ENCODE data around the gene ATP6V1B1. TPM values are rescaled to one million over a fixed set of nuclear protein-coding genes. Genes with fewer than 3 reads are reported as not detected.

Gene ATP6V1B1
- total and polyA plus RNA-seq, 2 of the 4 experiments (the other 2 are of a cell fraction) = 1.3 TPM; not detected in 1

DNA sequence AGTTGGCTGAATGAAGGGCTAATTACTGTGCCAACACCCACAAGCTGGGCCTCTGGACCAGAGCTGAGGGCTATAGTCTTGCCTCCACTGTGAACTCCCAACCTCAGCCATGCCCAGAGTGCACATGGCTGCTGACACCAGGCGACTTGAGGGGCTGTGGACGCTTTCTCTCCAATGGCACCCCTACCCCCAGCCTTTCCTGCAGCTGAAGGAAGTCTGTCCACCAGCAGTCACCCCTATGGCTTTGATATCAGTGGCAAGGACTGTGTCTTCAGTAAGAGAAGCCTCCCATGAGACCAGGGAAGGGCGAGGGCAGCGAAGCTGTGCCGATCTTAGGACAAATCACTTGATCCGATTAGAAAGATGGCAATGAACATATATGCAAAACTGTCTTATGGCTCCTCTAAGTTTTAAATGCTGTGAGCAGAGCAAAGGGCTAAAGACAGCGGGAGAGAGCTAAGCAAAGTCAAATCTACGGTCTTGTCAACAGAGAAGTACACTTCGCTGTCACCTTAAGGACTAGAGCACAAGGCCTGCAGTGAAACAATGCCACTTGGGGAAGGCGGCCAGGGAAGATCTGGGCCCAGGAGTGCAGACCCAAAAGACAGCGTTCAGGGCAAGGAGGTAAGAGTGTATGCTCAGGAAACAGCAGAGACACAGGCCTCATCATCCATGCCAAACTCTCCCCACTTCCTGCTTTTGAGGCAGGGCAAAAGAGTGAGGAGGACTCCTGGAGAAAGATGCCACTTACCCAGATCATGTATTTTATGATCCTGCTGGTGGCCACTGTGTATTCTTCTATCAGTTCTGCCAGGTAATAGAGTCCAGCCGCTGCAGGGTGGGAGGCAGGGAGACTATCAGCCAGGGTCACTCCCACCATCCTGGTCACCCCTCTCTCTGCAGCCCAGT lies 57.5 kb downstream of the ATP6V1B1 start:
- H4K8ac ChIP-seq (ENCODE audit: low read depth in 2 of 2, low read length in 2 of 2) = no peak overlapping the region
- TF ChIP-seq NFE2L2 (IDR thresholded peaks at IDR 0.05; ENCODE audit: low read depth, low read length) (no peak), RCOR1 (IDR thresholded peaks at IDR 0.05; ENCODE audit: insufficient replicate concordance, low read length) (no peak), RFX5 (IDR thresholded peaks at IDR 0.05; ENCODE audit: low read depth, low read length) (no peak), MAZ (IDR thresholded peaks at IDR 0.05; ENCODE audit: borderline replicate concordance, low read depth, low read length) (no peak)
- no peak overlapping the region for H2BK20ac ChIP-seq (ENCODE audit: low read depth, low read length)
- no peak overlapping the region for H2BK15ac ChIP-seq (ENCODE audit: low read depth, low read length)
- peak overlapping the region; percentile 39 for H2AFZ ChIP-seq (replicated peaks; ENCODE audit: low read length, poor library complexity)
- peaks cover 10% of the 10 kb centered on the region; the same call in 1 of the 2 replicates for H3K9me1 ChIP-seq (ENCODE audit: insufficient read depth, low read length)
- H2BK5ac ChIP-seq (ENCODE audit: low read depth, low read length, poor library complexity, severe bottlenecking) = no peak overlapping the region
- 96% methylated on average over 6 of the region's 12 CpGs; no CpG with 5 or more reads in 1 of the 2 experiments for WGBS, 2 experiments (ENCODE audit: extremely low coverage in 2 of 2, insufficient read length in 1 of 2)
- intact Hi-C loops (cut with micrococcal nuclease) (no loop called here), dilution Hi-C loops (cut with HindIII; ENCODE audit: low sequenced_read_pairs, unreplicated experiment) (no loop called here), in situ Hi-C loops (cut with MboI; ENCODE audit: low sequenced_read_pairs) (no loop called here)
- H3K56ac ChIP-seq (ENCODE audit: extremely low read depth, insufficient read depth, low read length) = no peak overlapping the region
- ChIA-PET CTCF (no interaction called here), POLR2A (ENCODE audit: unreplicated experiment) (no interaction called here)
- H2AK5ac ChIP-seq (ENCODE audit: low read depth, low read length) = no peak overlapping the region
- no peaks in the 10 kb centered on the region for H3K9me3 ChIP-seq (ENCODE audit: control insufficient read depth, insufficient read depth, low read length)
- no peak overlapping the region for H3K14ac ChIP-seq (replicated peaks; ENCODE audit: low read depth, low read length)
- H3K4ac ChIP-seq (ENCODE audit: low read depth, low read length) = no peak overlapping the region
- H3K27ac ChIP-seq (ENCODE audit: insufficient read depth, low read length) = no peak overlapping the region
- ATAC-seq (ENCODE audit: low read depth) (no peak), DNase-seq (no peak)
- BruUV-seq (replicated peaks) = no TSS peak
- peaks cover 21% of the 10 kb centered on the region for H4K20me1 ChIP-seq (ENCODE audit: insufficient read depth, low read length)
- H3K4me3 ChIP-seq (ENCODE audit: insufficient read depth, low read depth, low read length) = peak overlapping the region; percentile 74
- H4K5ac ChIP-seq (ENCODE audit: low read depth, low read length) = no peak overlapping the region
- 0 out of 2 replicates have a peak overlapping the region, but pooled peaks have one; percentile 95 for H3K23ac ChIP-seq (ENCODE audit: low read depth, low read length)
- peaks cover 18 to 32% of the 10 kb centered on the region in 2 experiments for H3K79me1 ChIP-seq (ENCODE audit: low read depth in 1 of 2, low read length in 2 of 2)
- peak overlapping the region; percentile 97 for H3K9ac ChIP-seq (ENCODE audit: low read depth, low read length)
- no peak overlapping the region for H4K91ac ChIP-seq (ENCODE audit: insufficient read depth, low read depth, low read length)
- H2AK9ac ChIP-seq (replicated peaks; ENCODE audit: low read depth, low read length, poor library complexity) = peak overlapping the region; percentile 97
- peaks cover 11% of the 10 kb centered on the region for H3K4me1 ChIP-seq (ENCODE audit: control insufficient read depth, insufficient read depth, low read length)
- no peak overlapping the region for H3K18ac ChIP-seq (ENCODE audit: low read depth, low read length)
- no peaks in the 10 kb centered on the region for H3K27me3 ChIP-seq (ENCODE audit: control insufficient read depth, insufficient read depth, low read length)
- peaks cover 27% of the 10 kb centered on the region for H3K36me3 ChIP-seq (ENCODE audit: control insufficient read depth, insufficient read depth, low read length)
- H2BK120ac ChIP-seq (ENCODE audit: low read depth, low read length) = no peak overlapping the region
- peak overlapping the region; percentile 100 for H3K4me2 ChIP-seq (ENCODE audit: low read depth, low read length)

Measured in IMR-90 (cell line).